Lung (tissue), 12 donors: ENCODE results near the gene ASB15. TPM values are rescaled to one million over a fixed set of nuclear protein-coding genes. Genes with fewer than 3 reads are reported as not detected.

ENCODE experiments used
- ATAC-seq: fragments of 200-7000 bp; cut with Tn5 transposase; one replicate; pipeline ENCODE4 v1.9.1; 2020; ENCODE audit warnings: moderate number of reproducible peaks; ENCODE audit not compliant: insufficient read depth, low FRiP score
- DNase-seq, 3 donors: peaks; one replicate each; pipeline ENCODE4 v3.0.0-alpha.2; 2013 to 2017
- H3K27ac ChIP-seq, 2 donors: one replicate each; pipeline ENCODE4 v1.5.1; 2013; ENCODE audit warnings: mild to moderate bottlenecking in 2 of 2, moderate library complexity in 2 of 2, control low read depth in 1 of 2, inconsistent platforms in 1 of 2, low read depth in 1 of 2, low read length in 1 of 2
- H3K27me3 ChIP-seq, 3 donors: one replicate each; pipeline ENCODE4 v1.5.1; 2013; ENCODE audit warnings: low read length in 2 of 3; ENCODE audit not compliant: control insufficient read depth in 3 of 3, insufficient read depth in 3 of 3
- H3K36me3 ChIP-seq, 4 donors: one replicate each; pipeline ENCODE4 v1.5.1; 2013; ENCODE audit warnings: low read length in 4 of 4, mild to moderate bottlenecking in 1 of 4, moderate library complexity in 1 of 4; ENCODE audit not compliant: control insufficient read depth in 4 of 4, insufficient read depth in 4 of 4
- H3K4me1 ChIP-seq, 5 donors: one replicate each; pipeline ENCODE4 v1.5.1; 2013; ENCODE audit warnings: low read length in 5 of 5, mild to moderate bottlenecking in 2 of 5, moderate library complexity in 1 of 5; ENCODE audit not compliant: control insufficient read depth in 5 of 5, insufficient read depth in 5 of 5
- H3K4me3 ChIP-seq: one replicate; pipeline ENCODE4 v1.5.1; 2013; ENCODE audit warnings: mild to moderate bottlenecking, control low read depth, moderate library complexity
- H3K9ac ChIP-seq, 2 donors: one replicate each; pipeline ENCODE4 v1.5.1; 2013; ENCODE audit warnings: low read length in 2 of 2, control low read depth in 1 of 2; ENCODE audit not compliant: insufficient read depth in 1 of 2
- H3K9me3 ChIP-seq, 4 donors: one replicate each; pipeline ENCODE4 v1.5.1; 2013; ENCODE audit warnings: low read length in 3 of 4, mild to moderate bottlenecking in 1 of 4, moderate library complexity in 1 of 4; ENCODE audit not compliant: control insufficient read depth in 4 of 4, insufficient read depth in 3 of 4
- CTCF ChIP-seq: IDR thresholded peaks from 2 replicates; pipeline ENCODE4 v1.5.1; 2012; ENCODE audit warnings: mild to moderate bottlenecking; ENCODE audit errors: control extremely low read depth, extremely low read depth
- WGBS, 2 donors: extraction: QIAGEN DNeasy Blood & Tissue Kit; methylation state at CpG; one replicate each; pipeline ENCODE4 v1.1.7; 2013; 5-methylcytosine and 5-hydroxymethylcytosine counted together
- polyA plus RNA-seq, 2 donors: library from polyadenylated mRNA; stranded (reverse); fragments of 200-250 nt; gene quantifications; one replicate each; pipeline ENCODE4 v1.2.1, GENCODE V29; 2013
- total RNA-seq, 2 donors: library from RNA; depleted of rRNA in 1 of 2; stranded (reverse); fragments of >200 nt in 1 of 2; gene quantifications; one replicate each; pipeline ENCODE4 v1.2.1, GENCODE V29; 2014 to 2021
- donor health status: control.
- donor health status: control.
- donor health status: Bipolar disorder and iron deficiency.
- donor health status: healthy.
- donor health status: DM: yes; HTN: yes; CAD: no.

Gene ASB15
- total and polyA plus RNA-seq, 4 donors: not detected

- H3K9ac ChIP-seq: no peak within 1 kb of the TSS
Measured at GRCh38 chr7:123655614-123656013, 54.0 kb downstream of the ASB15 start, which contains the start of gene LMOD2. LMOD2 (plus strand) TSS chr7:123655866; CDS start chr7:123655964, 98 bp downstream.

GRCh38 chr7:123656544-123657303 lies 55.1 kb downstream of the ASB15 start:
- peak overlapping the region in 1 of 2 donors; percentile 80 for H3K27ac ChIP-seq
- 94 to 95% methylated on average over 6 of the region's 6 CpGs for WGBS, 2 donors
- no peak for ATAC-seq

More at GRCh38 chr7:123655614-123656013, 54.0 kb downstream of the ASB15 start, which contains the start of gene LMOD2:
- H3K27ac ChIP-seq: peak within 1 kb of the TSS in 1 of 2 donors; percentile 80
- H3K4me1 ChIP-seq: peaks cover 0 to 9% (median 0%) of the 10 kb centered on the region in 5 donors
- no peak within 1 kb of the TSS for H3K4me3 ChIP-seq
- ATAC-seq: peak; percentile 11
- no peaks in the 10 kb centered on the region for H3K9me3 ChIP-seq
- DNase-seq: no peak
- WGBS, 2 donors: 81 to 92% methylated on average over 6 of the region's 6 CpGs
- H3K27me3 ChIP-seq: no peaks in the 10 kb centered on the region
- TF ChIP-seq CTCF: no peak
- peaks cover 0 to 4% (median 0%) of the 10 kb centered on the region in 4 donors for H3K36me3 ChIP-seq

GRCh38 chr7:123657304-123657685 lies 55.7 kb downstream of the ASB15 start:
- H3K36me3 ChIP-seq: peaks cover 0 to 4% (median 0%) of the 10 kb centered on the region in 4 donors
- H3K4me3 ChIP-seq: no peak overlapping the region
- H3K9ac ChIP-seq: no peak overlapping the region
- H3K27ac ChIP-seq: peak overlapping the region in 1 of 2 donors; percentile 80
- ATAC-seq (no peak), DNase-seq (no peak)
- H3K27me3 ChIP-seq: no peaks in the 10 kb centered on the region
- WGBS, 2 donors: 58 to 77% methylated on average over 1 of the region's 1 CpG
- no peak for TF ChIP-seq CTCF
- peaks cover 0 to 8% (median 0%) of the 10 kb centered on the region in 5 donors for H3K4me1 ChIP-seq
- H3K9me3 ChIP-seq: peaks cover 0 to 2% (median 0%) of the 10 kb centered on the region in 4 donors

More at GRCh38 chr7:123656544-123657303, 55.1 kb downstream of the ASB15 start:
- no peaks in the 10 kb centered on the region for H3K9me3 ChIP-seq
- TF ChIP-seq CTCF: no peak
- no peaks in the 10 kb centered on the region for H3K27me3 ChIP-seq
- no peak overlapping the region for H3K4me3 ChIP-seq
- H3K9ac ChIP-seq: no peak overlapping the region
- H3K36me3 ChIP-seq: peaks cover 0 to 4% (median 0%) of the 10 kb centered on the region in 4 donors
- DNase-seq: no peak
- peaks cover 0 to 8% (median 0%) of the 10 kb centered on the region in 5 donors for H3K4me1 ChIP-seq
